Kidney glomerular epithelial cell (primary cell): Measurements from ENCODE around the gene GLIS1.

Experiments
- DNase-seq: peaks from one replicate; lab custom pipeline; 2025; lab: John Stamatoyannopoulos, UW

GLIS1 gene

DNA sequence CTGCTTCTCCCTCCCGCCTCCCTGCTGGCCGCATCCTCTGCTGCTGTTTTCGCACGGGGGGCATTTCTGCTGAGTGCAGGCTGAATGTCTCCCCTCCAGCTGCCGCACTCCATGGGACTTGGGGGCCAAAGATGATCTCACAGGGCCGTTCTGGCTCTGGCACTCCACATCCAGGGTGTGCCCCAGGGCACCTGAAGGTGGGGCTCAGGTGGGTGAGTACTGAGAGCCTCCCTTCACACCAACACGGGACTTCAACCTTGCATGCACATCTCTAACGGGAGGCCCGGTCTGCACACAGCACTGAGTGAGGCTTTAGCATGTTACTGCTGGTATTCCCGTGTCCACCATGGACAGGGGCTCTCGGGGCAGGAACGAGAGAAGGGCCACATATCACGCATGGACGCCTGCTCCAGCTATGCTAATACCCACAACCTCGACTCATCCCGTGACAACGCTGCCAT, 190.9 kb downstream of the GLIS1 start:
- DNase-seq, result no peak

DNA sequence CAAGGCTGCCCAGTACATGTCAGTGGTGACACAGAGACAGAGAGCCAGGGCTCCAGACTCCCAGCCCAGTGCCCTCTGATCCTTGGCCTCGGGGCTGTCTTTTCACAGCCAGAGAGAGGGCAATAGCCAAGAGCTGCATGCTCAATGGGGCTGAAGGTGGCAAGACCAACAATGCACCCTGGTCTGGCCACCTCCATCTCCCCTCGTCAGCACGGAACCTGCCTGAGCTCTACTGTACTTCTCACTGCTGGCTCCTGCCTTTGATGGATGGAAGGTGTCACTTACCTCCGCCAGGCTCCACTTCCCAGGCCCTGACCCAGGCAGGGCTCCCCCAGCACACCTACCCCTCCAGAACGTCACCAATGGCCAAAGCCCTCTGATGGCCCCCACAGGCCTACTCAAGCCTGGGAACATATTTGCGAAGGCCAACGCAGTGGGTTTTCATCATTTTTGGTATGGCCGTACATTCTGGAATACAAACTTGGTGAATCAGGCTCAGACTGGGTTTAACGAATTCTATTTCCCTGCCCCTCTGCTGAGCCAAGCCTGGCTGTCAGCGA, 191.7 kb downstream of the GLIS1 start:
- no peak for DNase-seq

DNA sequence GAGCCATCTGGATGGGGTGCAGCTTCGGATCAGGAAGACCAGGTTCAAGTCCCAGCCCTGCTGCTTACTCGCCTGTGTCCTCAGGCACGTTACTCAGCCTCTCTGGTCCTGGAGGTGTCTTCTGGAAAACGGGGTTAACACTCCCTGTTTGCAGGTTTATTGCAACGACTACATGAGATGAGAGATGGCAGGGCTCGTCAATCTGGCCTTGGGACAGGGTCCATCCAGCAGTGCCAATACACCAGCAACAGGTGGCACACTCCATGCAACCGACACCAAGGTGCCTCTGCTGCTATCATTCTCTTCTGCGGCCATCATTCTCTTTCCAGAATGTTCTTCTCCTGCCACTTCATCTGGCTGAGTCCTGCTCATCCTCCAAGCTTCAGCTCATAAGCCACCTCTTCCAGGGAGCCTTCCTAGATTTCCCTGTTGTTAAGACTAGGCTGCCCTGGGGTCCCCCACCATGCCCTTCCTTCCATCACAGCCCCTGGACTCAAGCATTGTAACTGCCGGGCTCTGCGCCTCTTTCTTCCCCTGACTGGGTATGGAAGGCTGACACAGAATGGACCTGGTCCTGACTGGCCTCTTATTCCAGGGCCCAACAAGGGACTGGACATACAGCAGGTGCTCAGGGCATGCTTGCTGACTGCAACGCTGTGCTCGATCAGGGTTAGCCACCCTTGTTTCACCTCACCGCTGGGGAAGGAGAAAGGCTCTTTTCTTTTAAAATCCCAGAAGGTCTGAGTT, 192.4 kb downstream of the GLIS1 start:
- DNase-seq, result no peak

DNA sequence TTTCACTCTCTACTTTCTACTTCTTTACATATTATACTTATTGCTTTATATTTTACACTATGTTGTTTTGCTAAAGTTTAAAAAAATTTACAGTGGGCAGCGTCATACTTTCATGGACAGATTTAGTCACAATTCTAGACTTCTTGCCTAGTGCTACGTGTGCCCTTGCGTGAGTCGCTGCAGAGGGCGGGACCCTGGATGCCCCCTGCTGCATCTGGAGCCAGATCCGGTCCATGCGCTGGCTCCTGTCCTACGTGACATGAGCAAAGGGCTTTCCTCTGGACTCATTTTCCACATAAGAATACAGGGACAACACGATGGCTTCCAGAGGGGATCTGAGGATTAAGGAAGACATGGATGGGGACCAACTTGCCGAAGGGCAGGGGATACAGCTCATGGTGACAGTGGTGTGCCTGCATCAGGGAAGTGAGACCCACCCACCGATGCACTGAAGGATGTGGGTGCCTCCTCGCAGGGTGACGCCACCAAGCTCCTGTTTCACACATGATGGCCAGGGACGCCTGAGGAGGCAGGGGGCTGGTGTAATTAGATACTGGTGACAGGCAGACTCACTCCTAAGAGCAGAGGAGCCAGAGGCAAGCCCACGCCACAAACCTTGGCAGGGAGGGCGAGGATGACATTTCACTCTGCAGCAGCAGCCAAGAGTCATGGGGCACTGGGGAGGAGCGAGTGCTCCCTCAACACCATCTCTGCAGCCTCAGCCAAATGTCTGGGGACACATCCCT, 193.1 kb downstream of the GLIS1 start:
- no peak for DNase-seq

DNA sequence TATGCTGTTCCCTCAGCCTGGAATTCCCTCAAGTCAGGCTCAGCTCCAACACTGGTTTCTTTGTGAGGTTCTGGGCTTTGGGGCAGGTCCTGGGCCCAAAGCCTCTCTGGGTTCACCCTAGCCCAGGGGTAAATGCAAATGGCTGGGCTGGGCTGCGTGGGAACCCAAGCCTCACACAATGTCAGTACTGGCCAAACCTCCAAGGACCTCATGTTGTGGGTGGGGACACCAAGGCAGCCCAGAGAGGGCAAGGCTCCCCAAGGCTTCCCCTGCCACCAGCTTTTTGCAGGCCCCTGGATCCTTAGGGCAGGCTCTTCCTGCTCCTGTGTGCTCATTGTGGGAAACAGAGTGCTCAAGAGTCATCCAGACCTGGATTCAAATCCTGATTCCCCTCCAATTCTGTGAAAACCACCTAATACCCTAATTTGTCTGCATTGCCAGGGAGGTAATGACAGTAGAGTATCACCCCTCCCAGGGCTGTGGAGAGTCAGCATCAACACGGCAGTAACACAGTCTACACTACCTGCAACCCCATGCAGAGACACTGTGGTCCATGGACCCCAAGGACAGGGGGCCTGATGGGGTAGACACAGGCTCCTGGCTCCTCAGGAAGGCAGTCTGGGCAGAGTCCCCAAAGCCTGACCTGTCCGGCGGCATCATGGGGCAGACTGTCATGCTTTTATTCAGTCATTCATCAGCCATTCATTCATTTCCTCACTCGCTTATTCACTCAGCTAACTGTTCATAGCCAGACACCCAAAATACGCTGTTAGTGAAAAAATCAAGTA, 194.0 kb downstream of the GLIS1 start:
- no peak for DNase-seq

DNA sequence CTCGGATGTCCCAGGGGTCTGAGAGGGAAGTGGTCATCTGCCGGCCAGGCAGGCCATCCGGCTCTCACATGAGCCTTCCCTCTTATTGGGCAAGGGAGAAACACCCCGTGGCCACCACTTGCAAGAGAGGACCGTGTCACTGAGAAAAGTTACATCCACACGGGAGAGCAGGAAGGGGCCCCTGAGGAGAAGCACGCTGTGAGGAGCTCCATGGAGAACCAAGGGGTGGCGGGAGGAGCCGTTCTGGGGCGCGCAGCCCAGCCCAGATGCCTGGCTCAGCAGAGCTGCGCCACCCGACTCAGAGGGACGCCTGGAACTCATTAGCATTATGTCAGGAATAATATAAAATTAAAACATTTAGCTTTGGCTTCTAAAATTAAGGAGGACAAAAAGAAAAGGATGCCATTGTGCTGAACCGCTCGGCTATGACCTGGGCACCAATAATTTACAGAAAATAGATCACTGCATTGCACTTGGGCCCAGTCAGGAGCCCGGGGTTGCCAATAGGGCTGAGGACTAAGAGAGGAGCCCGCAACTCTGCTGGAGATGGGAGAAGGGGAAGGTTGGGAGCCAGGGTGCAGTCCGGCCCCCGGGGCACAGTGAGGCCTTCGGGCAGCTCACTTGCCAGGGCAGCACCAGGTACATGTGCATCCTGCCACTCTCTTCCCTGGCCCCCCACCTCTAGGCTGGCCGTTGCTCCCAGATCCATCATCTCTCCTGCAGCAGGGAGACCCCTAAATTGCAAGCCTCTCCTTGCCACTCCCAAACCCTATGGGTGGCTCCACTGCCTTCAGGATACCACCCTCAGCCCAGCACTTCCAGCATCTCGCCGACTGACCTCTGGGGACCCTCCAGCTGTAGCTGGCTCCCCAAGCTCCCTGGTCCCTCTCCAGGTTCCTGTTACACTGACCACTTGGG, 194.9 kb downstream of the GLIS1 start:
- DNase-seq, result no peak

DNA sequence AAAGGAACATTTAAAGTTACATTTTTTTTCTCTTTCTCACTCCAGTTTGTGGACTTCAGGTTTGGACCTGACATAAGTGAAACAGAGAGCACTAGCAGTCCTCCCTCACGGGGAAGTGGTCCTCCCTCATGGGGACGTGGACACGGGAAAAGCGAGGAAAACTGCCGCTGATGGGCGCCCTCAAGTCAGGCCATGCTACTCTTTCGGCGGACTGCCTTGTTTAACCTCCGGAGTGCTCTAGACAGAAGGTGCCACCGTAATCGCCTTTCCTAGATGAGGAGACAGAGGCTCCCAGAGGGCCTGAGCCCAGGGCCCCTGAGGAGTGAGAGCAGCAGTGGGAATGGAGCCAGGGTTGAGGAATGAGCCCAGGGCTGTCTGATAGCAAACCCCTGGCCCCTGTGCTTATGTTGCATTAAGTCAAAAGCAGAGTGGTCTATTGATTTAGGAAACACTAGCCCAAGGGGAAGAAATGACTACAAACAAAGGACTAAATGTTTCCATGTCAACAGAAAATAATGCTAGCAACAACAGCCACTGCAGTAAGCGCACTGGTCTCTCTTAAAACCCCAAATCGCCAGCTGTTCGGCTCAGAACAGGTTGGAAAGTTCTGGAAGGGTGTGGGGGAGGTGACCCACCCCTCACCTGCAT, 195.7 kb downstream of the GLIS1 start:
- no peak for DNase-seq

DNA sequence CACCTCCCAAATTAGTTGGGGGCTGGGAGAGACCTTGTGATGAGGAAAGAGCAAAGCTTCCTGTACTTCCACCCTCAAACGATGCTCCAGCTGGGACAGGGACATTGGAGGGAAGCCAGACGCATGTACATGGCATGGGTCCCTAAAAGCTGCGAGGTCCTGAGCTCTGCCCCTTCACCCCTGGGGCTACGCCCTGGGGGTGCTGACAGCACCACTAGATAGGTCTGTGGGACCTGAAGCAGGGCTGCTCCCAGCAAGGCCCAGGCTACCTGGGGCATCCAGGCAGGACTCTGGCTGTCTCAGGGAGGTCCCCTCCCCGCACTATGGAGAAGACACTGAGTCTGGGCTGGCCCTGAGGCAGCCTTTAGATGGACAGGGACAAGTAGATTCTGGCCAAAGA, 196.4 kb downstream of the GLIS1 start:
- no peak for DNase-seq

DNA sequence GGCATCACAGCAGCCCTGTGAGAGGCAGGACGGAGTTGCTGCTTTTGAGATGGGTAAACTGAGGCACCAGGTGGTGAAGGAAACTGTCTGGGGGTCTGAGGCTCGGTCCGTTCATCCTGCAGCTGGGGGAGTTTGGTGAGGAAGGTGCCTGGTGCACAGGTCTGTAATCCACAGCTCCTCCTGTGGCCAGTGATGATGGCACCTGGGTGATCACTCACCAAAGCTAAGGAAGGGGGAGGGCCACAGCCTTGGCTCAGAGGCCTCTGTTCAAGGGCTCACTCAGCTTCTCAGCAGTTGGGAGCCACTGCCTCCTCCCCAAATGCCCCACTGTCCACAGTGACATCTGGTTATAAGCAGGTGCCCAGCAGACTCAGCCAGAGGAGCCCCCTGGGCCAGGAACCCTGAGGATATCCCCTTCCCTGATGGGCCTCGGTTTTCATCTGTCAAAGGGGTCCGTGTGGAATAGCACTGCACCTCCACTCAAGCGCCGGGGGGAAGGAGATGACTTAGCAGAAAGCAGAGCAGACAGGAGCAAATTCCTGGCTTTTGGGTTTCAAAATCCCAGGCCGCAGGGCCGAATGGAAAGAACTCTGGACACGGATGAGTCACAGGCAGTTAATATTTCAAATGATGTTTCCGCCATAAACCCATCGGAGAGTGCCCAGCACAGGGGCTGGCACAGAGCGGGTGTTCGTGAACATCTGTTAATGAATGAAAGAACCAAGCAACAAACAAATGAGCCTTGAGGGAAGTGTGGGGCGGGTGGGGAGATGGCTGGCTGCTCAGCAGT, 197.0 kb downstream of the GLIS1 start:
- DNase-seq, result peak; percentile 90

DNA sequence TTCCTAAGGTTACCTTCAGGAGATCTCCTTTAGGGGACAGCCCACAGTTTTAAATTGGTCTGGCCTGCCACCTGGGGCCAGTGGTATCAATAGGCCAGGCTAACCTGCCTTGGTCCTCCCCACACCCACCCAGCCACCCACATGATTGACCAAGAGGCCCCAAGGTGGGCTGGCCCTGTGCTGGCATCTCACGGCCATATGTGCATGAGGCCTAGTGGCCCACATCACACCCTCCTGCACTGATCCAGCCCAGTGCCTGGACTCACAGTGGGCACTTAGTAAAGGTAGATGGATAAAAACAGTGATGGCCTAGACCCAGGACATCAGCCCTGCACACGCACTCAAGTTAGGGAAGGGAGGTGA, 197.7 kb downstream of the GLIS1 start:
- no peak for DNase-seq

DNA sequence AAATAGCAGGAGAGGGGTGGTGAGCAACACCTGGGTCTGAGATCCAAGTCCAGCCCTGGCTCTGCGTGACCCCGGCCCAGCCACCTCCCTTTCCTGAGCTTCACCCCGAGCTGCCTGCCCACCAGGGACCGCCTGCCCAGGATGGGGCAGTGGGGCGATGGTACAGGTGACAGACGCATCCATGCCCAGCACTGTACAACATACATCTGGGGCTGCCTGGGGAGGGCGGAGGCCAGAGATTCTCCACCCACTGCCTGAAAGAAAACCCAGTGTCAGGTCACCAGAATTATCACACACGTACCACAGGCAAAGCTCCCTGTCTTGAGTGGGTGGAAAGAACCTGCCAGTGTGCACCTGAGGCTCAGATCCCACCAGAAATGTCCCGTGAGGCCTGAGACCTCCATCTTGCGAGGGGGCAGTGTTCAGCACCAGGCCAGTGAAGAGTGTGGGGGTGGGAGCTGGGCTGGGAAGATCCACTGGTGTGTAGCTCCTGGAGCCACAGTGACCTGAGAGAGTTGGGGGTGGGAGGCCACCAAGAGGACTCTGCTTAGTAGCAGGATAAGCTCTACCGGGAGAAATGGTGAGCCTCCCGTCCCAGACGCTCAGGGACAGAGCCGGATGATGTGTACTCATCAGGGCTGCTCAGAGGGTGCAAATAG, 198.2 kb downstream of the GLIS1 start:
- DNase-seq, result no peak

DNA sequence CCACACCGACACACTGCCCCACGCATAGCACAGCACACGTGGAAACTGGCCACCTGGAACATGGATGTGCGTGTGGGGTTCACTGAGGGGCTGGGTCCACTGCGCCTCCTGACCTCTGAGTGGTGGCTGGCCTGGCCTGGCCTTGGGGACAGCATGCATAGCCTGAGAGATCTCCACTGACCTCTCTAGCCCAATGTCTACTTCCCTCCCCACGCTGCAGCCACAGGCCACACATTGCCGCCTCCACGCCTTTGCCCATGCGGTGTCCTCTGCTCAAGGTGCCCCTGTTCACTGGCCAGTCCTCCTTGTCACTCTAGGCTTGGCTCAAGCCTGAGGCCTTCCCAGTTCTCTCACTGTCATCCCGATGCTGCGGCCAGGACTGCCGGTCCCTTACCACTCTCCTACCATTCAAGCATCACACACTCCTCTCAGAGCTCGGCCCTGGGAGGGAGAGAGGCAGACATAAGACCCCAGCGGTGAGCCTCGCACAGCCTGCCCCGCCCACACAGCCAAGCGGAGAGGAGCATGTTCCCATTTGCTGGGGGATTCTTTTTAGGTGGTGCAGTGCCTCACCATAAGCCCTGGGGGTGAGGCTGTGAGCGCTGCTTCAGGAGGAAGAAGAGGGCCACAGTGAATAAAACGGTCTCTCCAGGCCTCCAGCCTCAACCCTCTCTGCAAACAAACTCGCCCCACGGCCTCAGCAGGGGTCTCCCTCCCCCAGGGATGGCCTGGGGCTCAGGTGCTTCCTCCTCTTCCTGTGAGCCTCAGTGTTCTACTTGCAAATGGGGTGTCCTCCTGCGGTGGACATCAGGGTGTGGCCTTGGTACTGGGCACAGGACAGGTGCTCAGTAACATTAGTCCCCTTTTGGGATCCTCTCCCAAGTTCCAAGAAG, 199.0 kb downstream of the GLIS1 start:
- DNase-seq, result no peak

DNA sequence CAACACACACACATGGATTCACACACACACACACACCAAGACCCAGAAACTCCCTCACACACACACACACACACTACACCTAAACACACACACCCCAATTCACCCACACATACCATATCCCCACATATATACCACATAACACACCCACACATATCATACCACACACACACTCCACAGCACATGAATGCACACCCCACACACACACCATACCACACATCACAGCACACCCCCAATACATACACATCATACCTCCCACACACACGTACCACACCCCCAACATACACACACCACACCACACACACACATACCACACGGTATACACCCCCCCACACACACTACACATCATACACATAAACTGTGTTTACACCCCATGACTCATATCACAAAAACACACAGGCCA, 199.7 kb downstream of the GLIS1 start:
- DNase-seq, result no peak

DNA sequence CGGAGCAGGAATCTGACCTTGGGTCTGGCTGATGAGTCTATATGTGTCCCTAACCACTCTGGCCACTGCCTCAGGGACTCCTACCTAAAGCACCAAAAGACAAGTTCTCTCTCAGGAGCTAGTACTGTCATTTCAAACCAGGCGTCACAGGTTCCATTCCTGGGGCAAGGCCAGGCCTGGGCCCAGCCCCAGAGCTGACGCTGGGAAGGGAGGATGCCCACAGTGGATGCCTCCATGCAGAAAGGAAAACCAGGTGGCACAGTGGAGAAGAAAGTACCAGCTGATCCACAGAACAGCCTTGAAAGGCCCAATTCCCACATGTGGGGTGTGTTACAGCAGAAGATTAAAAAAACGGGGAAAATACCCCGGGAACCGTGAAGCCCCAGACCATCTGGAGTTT, 202.4 kb downstream of the GLIS1 start:
- DNase-seq, result no peak

DNA sequence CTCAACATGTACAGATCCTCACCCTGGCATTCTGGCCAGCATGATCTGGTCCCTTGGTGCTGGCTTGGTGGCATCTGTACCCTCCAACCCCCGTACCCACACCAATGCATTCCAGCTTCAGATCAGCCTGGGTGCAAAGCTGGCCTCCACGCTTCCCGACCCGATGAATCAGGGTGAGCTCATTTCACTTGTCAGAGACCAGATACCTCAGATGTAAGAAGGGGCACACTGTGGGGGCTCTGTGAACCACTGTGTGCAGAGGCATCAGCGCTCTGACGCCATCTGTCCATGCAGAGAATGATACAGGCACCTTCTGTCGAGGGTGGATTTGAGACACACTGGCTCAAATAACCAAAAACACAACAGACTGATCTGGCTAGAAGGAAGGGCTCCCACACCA, 203.1 kb downstream of the GLIS1 start:
- DNase-seq, result peak; percentile 5

DNA sequence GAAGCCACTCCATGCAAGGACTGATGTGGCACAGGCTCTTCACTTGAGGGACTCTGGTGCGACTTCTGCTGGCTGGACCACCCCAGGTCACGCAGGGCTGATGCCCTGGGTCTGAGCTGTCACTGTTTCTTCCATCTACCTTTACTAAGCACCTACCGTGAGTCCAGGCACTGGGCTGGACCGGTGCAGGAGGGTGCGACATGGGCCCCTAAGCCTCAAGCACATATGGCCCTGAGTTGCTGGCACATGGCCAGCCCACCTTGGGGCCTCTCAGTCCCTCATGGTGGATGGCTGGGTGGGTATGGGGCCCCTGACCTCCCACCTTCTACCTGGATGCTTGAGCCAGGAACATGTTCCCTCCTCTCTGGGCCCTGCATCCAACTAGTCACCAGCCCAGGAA, 203.7 kb downstream of the GLIS1 start:
- DNase-seq, result no peak

DNA sequence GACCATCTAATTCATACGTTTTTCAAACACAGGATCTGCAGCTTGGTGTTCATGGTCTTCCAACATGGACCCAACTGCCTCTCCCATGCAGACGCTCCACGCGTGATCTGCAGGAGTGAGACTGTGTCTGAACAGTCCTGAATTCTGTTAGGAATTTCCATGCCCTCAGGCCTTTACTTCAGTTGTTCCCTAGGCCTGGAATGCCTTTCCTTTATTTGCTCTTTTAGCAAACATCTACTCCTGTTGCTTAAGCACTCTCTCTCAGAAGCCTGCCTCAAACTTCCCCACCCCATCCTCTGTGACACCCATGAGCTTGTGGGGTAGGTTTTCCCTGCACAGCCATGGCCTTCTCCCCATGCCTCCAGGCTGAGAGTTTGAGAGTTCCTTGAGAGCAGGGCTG, 206.1 kb downstream of the GLIS1 start:
- DNase-seq, result no peak

DNA sequence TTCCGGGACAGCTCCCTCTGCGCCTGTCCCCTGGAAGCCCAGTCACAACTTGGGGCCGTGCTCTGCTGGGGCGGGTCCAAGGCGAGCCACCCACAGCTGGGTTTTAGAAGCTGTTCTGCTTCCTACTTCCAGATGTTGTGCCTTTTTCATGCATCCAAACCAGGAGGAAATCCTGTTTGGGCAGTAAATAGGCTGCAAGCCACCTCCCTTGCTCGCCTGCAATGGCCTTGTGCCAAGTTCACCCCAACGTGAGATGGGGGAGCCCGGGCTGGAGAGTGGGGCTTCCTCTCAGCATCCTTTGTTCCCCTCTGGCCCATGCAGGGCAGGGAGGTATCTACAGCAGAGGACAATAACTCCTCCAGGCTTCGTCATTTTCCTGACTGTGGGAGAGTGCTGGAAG, 206.6 kb downstream of the GLIS1 start:
- DNase-seq, result no peak

DNA sequence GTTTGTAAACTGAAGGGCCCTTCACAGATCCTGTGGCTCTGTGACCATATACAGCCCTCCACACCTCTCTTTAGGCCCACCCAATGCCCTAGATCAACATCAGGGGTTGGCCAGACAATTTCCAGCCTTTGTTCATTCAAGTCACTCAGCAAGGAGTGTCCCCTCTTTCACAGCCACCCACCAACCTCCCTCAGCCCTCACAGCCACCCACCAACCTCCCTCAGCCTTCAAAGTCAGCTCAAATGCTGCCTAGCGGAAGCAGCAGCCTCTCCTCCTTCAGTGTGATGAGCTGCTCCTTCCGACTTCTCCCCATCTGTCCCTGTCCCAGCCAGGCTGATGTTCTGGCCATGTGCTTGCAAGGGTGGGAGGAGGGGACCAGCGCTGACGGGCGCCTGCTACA, 208.4 kb downstream of the GLIS1 start:
- DNase-seq, result no peak
